Body of pancreas (tissue), 4 donors: ENCODE data around the gene LRRC7. TPM values are rescaled to one million over a fixed set of nuclear protein-coding genes. Genes with fewer than 3 reads are reported as not detected.

ENCODE experiments used
- ATAC-seq: fragments of 150-250 bp; one replicate; pipeline ENCODE4 v1.9.1; 2016
- DNase-seq, 4 donors: peaks; one replicate each; pipeline ENCODE4 v3.0.0-alpha.2; 2019
- H3K27ac ChIP-seq, 4 donors: fragments of 200-600 bp; sonication (generic); 1 replicate in 3 of 4; 2 replicates in 1 of 4; pipeline versions ENCODE4 v1.5.1 to v1.6.1; 2016 to 2019; ENCODE audit warnings: mild to moderate bottlenecking in 1 of 4, mixed read lengths in 1 of 4, moderate library complexity in 1 of 4
- H3K27me3 ChIP-seq, 2 donors: fragments of 200-600 bp; sonication (generic); one replicate each; pipeline ENCODE4 v1.6.0; 2016; ENCODE audit warnings: mild to moderate bottlenecking in 1 of 2
- H3K36me3 ChIP-seq, 2 donors: fragments of 200-600 bp; sonication (generic); replicated peaks in 1 of 2; 2 replicates each; pipeline ENCODE4 v1.5.1; 2016; ENCODE audit warnings: low read depth in 2 of 2; ENCODE audit not compliant: insufficient read depth in 1 of 2
- H3K4me1 ChIP-seq: fragments of 200-600 bp; sonication (generic); one replicate; pipeline ENCODE4 v1.6.0; 2016
- H3K4me3 ChIP-seq, 2 donors: fragments of 200-600 bp; sonication (generic); 1 replicate in 1 of 2; 2 replicates in 1 of 2; pipeline ENCODE4 v1.5.1; 2016 to 2019
- H3K9me3 ChIP-seq, 3 donors: fragments of 200-600 bp; sonication (generic); 1 replicate in 2 of 3; 2 replicates in 1 of 3; pipeline ENCODE4 v1.5.1; 2016
- POLR2A ChIP-seq, 3 donors: fragments of 450-650 bp; IDR thresholded peaks; one replicate each; pipeline ENCODE4 v1.6.1; 2016; ENCODE audit warnings: antibody characterized with exemption in 3 of 3, mild to moderate bottlenecking in 2 of 3
- WGBS, 2 donors: methylation state at CpG; one replicate each; pipeline ENCODE4 v1.1.5; 2017; 5-methylcytosine and 5-hydroxymethylcytosine counted together
- intact Hi-C: fragments of 100-400 bp; cut with DNase I; formaldehyde crosslinking; loops from one replicate; pipeline ENCODE4 v1.15.1; 2023
- total RNA-seq, 2 donors: library from RNA; depleted of rRNA; stranded (reverse); fragments of >200 nt; gene quantifications; one replicate each; pipeline ENCODE4 v1.1.0, GENCODE V29; 2016
- TF ChIP-seq, protein P1 (sequence below), 7 experiments: fragments of 450-650 bp in 4 of 7; fragments of 200-600 bp in 3 of 7; sonication (generic) in 3 of 7; IDR thresholded peaks; one replicate each; pipeline ENCODE4 v1.5.1; 2016 to 2019; ENCODE audit warnings: antibody characterized with exemption in 7 of 7

The LRRC7 gene
- total RNA-seq, 2 donors from 2014 or later = 1.3 to 2.6 TPM

DNA sequence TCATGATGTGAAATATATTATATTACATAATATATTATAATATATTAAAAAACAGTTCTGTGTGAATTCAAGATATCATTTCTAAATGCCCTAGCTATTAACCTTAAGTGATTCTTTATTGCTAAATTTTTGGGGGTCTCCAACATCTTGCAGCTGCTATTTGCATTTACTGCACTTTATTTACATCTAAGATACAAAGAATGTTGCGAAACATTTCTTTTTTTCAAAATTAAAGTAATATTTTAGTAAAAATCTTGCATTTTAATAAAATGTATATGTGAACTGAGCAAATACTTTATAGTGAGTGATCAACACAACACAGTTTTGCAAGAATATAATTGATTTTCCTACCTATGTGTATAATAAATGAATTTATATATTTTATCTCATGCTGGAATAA is 456.6 kb downstream of the LRRC7 start:
- WGBS, 2 donors = 88 to 89% methylated on average over 1 of the region's 1 CpG
- DNase-seq (no peak), ATAC-seq (no peak)
- Histone ChIP-seq H3K9me3 (no peaks in the 10 kb centered on the region), H3K4me1 (no peaks in the 10 kb centered on the region), H3K27ac (no peak overlapping the region), H3K27me3 (no peaks in the 10 kb centered on the region), H3K4me3 (no peak overlapping the region), H3K36me3 (no peaks in the 10 kb centered on the region)
- intact Hi-C loops = no loop called here
- no peak for TF ChIP-seq POLR2A (IDR thresholded peaks at IDR 0.05)
- TF ChIP-seq, protein P1, sequence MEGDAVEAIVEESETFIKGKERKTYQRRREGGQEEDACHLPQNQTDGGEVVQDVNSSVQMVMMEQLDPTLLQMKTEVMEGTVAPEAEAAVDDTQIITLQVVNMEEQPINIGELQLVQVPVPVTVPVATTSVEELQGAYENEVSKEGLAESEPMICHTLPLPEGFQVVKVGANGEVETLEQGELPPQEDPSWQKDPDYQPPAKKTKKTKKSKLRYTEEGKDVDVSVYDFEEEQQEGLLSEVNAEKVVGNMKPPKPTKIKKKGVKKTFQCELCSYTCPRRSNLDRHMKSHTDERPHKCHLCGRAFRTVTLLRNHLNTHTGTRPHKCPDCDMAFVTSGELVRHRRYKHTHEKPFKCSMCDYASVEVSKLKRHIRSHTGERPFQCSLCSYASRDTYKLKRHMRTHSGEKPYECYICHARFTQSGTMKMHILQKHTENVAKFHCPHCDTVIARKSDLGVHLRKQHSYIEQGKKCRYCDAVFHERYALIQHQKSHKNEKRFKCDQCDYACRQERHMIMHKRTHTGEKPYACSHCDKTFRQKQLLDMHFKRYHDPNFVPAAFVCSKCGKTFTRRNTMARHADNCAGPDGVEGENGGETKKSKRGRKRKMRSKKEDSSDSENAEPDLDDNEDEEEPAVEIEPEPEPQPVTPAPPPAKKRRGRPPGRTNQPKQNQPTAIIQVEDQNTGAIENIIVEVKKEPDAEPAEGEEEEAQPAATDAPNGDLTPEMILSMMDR (IDR thresholded peaks at IDR 0.05) = no peak

DNA sequence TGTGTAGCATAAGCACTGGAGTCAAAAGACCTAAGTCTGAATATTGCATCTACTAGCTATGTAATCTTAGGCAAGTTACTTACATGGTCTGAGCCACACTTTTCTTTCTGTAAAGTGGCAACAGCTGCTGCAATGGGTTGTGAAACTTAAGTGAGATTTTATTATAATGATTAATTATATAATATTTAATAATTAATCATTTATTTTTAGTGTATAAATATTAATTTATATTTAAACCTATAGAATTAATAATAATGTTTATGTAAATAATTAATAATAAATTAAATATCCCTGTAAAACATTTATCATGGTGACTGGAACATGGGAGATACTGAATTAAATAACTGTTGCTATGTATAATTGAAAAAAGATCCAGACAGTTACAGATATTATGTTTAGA is 457.3 kb downstream of the LRRC7 start:
- no peak for ATAC-seq
- Histone ChIP-seq H3K36me3 (no peaks in the 10 kb centered on the region), H3K27ac (no peak overlapping the region), H3K4me1 (no peaks in the 10 kb centered on the region), H3K4me3 (no peak overlapping the region), H3K27me3 (no peaks in the 10 kb centered on the region), H3K9me3 (no peaks in the 10 kb centered on the region)
- TF ChIP-seq POLR2A (IDR thresholded peaks at IDR 0.05) = no peak
- TF ChIP-seq, protein P1 (IDR thresholded peaks at IDR 0.05) = no peak
- intact Hi-C loops = no loop called here
- no peak for DNase-seq

DNA sequence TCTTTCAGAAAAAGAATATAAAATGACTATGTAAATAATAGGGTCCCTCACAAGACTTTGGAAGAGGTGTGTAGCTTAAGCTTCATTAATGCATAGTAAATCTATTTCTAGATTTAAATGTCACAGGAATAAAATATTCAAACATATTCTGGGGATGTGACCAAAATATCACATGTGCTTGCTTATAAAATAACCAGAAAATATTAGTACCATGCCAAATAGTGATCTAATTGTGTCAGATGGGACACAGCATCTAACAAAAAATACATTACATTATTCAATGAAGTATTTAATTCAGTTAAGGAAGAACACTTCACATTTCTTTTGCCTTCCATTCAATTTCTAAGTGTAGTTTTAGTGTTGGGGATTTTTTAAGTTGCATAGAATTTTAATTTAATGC is 458.1 kb downstream of the LRRC7 start:
- H3K9me3 ChIP-seq = no peaks in the 10 kb centered on the region
- intact Hi-C loops = no loop called here
- no peak overlapping the region for H3K27ac ChIP-seq
- H3K4me1 ChIP-seq = no peaks in the 10 kb centered on the region
- TF ChIP-seq, protein P1 (IDR thresholded peaks at IDR 0.05) = no peak
- TF ChIP-seq POLR2A (IDR thresholded peaks at IDR 0.05) = no peak
- DNase-seq (no peak), ATAC-seq (no peak)
- H3K27me3 ChIP-seq = no peaks in the 10 kb centered on the region
- H3K36me3 ChIP-seq = no peaks in the 10 kb centered on the region
- H3K4me3 ChIP-seq = no peak overlapping the region

DNA sequence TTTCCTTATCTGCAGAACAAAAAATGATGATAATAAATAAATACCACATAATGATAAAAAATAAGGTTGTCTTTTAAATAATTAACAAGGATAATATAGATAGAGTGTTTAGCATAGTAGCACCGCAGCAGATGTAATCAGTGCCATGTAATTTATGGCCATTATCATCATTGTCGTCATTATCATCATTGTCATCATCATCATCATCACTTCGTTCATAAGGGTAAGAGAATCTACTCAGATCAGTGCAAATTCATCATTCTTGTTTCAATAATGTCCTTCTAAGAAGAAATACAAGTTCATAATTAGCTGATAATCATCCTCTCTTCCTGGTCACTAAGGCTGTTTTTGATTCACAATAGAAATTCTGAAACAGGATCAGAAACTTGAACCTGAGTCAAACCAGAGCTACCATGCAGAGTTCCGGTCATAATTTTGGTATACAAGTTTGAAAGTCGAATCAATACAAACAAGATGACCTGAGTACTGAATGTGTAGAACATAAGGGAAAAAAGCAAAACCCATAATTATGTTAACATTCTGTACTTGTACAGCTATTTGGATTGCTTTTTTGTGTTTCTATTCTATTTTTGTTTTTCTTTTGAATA is 465.6 kb downstream of the LRRC7 start:
- no peak overlapping the region for H3K4me3 ChIP-seq
- H3K27ac ChIP-seq = no peak overlapping the region
- H3K27me3 ChIP-seq = no peaks in the 10 kb centered on the region
- H3K4me1 ChIP-seq = no peaks in the 10 kb centered on the region
- 51 to 65% methylated on average over 5 of the region's 5 CpGs for WGBS, 2 donors
- H3K36me3 ChIP-seq = no peaks in the 10 kb centered on the region
- TF ChIP-seq, protein P1 (IDR thresholded peaks at IDR 0.05) = no peak
- no peak for TF ChIP-seq POLR2A (IDR thresholded peaks at IDR 0.05)
- intact Hi-C loops = no loop called here
- H3K9me3 ChIP-seq = no peaks in the 10 kb centered on the region
- DNase-seq = no peak
- ATAC-seq = no peak

DNA sequence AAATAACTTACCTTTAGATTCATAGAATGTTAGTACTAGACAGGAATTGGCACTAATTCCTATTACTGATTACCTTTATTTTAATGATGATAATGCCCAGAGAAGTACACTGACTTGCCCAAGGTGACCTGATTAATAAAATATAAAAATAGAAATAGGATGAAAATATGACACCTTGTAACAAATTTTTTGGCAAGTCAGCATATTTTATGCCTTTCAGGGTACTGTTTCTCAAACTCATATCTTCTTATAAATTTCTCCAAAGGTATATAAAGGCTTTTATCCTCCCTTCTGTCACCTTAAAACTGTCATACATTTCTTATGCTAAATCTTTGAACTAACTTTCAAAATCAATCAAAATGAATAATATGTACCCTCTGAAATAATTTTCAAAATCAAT is 466.2 kb downstream of the LRRC7 start:
- no peak for DNase-seq
- no peak overlapping the region for H3K4me3 ChIP-seq
- no peaks in the 10 kb centered on the region for H3K27me3 ChIP-seq
- intact Hi-C loops = no loop called here
- no peaks in the 10 kb centered on the region for H3K4me1 ChIP-seq
- H3K9me3 ChIP-seq = no peaks in the 10 kb centered on the region
- ATAC-seq = no peak
- TF ChIP-seq, protein P1 (IDR thresholded peaks at IDR 0.05) = no peak
- no peak for TF ChIP-seq POLR2A (IDR thresholded peaks at IDR 0.05)
- H3K36me3 ChIP-seq = no peaks in the 10 kb centered on the region
- H3K27ac ChIP-seq = no peak overlapping the region
